ENCODE measurements around the gene DUSP5.
"Not testable (repeated sequence)": the region's sequence is repeated elsewhere in the genome, so short reads cannot be mapped to it uniquely, and the experiment has no call there.

Gene DUSP5

GRCh38 chr10:110497438-110498086 lies at the start of gene DUSP5:
TSS of gene DUSP5 (plus strand) at chr10:110497907. CDS start at chr10:110498122, 215 bp downstream.
- DNase-seq = peak; percentile 97

GRCh38 chr10:110448682-110449418 lies 48.9 kb upstream of the DUSP5 start:
- DNase-seq = no peak

DNA sequence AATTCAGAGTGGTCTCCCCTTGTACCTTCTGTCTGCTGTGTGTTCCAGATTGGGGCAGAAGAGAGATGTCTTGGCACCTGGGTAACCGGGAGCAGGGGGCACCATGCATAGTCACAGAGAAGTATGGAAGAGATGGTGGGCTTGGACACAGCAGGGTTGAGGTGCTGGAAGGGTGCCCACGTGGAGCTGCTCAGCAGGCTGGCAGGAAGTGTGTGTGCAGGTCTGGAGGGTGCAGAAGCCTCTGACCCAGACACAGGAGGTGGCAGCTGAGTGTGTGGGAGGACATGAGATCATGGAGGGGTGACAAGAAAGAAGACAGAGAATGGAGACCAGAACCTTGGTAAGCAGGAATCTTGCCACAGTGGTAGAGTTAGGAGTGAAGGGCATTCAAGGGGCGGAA lies 42.3 kb upstream of the DUSP5 start:
- DNase-seq = peak; percentile 6

DNA sequence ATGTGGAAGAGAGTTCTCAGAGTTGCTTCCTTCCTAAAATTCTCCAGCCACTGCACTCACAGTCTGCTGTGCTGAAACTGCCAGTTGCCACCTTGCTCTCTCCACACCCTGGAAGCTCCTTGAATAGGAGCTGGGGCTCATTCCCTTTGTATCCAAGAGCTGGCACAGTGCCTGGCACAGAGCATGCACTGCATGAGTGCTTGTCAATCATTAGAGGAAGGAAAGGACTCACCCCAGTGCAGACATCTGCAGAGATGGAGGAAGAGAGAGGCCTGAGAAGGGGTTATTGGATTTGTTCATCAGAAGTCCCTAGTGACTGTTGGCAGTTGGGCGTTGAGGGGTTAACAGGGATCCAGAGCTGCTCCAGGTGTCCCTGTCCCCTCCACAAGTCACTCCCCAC lies 41.7 kb upstream of the DUSP5 start:
- DNase-seq = no peak

DNA sequence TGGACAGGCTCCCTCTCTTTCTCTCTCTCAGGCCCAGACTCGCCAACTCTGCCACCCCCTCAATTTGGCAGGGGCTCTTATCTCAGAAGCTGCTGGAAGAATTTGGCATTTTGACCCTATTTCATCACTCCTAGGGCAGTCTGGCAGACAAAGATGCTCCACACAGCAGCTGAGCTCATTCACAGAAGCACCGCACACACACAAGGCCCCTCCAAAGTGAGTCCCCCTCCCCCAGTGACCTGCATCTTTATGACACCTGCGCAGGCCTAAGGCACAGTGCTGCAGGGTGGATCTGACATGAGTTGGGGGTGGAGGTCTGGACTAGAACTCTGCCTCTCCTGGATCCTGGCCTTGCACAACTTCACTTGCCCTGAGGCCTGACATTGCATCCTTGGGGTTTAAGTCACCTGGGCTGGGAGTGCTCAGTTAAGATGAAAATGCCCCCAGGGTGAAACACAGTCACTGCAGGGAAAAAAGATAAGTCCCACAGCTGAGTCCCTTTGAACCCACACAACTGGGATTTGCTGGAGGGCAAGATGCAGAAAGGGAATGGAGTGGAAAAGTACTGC lies 41.1 kb upstream of the DUSP5 start:
- no peak for DNase-seq

GRCh38 chr10:110457851-110458250 lies 39.9 kb upstream of the DUSP5 start:
- DNase-seq = no peak

DNA sequence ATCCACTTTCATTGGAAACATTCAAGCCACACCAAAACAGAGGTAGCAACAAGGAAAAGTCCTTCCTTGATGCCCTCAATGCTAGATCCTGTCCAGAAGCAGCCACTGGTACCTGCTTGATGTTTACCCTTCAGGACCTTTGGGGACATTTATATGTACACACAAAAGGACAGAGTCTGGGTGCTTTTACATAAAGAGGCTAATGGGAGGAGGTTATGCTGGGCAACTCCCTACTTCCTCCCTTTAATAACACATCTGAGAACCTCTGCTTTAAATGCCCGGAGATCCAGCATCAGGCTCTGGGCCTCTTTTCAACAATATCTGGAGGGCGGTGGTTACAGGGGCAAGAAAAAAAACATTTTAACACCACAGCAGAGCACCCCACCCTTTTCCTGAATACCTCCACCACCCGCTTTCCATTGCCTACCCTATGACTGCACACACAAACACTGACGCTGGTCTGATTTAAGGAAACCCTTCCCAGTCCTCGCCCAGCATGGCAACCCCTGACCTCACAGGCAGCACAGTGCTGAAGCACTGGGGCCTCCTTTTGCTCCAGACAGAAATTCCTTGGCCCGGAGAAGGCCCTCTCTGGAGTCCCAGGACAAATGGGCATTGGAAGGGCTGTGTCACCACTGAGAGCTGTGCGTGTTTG lies 39.3 kb upstream of the DUSP5 start:
- DNase-seq = peak; percentile 23

DNA sequence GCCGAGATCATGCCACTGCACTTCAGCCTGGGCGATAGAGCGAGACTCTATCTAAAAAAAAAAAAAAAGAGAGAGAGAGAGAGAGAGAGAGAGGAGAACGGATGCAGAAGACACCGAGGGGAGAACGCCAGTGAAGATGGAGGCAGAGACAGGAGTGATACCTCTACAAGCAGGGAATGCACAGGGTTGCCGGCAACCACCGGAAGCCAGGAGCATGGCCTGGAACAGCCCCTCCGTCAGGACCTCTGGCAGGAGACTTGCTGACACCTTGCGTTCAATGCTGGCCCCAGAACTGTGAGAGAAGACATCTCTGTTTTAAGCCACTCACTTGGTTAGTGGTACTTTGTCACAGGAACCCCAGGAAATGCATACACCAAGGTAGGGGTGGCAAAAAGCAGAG lies 38.1 kb upstream of the DUSP5 start:
- no peak for DNase-seq

DNA sequence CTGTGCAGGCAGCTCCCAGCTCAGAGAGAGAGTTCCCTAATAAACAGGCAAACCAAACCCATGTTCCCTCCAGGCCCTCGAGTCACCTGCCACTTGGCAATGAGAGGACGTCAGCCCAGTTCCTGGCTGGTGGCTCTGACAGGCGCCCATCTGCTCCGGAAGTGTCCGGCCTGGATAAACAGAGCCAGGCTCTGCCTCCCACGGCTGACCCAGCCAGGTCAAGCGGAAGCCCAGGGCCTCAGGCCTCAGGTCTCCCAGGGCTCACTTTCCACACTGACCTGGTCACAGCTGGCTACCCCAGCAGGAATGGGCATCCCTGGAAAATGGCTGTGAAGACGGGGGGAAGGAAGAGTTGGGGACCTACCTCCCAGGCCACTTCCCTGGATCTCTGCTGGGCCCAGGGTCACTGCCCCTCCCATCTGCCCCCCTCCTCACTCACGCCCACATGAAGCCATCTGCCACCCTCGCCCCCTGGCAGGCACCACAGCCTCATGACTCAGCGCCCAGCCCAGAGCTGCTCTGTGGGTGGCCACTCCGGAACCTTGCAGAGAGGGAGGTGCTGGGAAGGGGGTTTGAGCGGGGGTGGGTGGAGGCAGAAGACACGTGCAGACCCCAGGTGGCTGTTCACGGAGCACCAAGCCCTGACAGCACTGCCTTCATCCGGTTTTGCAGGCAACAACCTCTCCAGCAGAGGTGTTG lies 37.4 kb upstream of the DUSP5 start:
- peak; percentile 36 for DNase-seq

DNA sequence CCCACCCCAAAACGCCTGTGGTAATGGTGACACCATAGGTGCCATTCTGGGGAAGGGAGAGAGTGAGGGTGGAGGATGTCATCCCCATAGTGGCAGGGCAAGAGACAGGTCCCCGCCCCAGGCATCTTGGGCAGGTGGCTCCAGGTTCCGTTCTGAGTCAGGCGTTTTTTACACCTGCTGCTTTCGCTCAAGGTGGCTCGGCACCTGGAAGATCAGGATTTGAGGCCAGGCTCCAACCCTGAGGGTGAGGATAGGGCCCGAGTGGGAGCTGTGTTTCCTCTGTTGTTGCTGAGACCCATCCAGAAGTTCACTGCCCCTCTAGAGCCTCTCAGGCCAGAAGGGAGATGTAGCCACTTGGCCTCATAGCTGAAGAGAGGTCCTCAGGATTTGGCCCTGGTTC lies 36.6 kb upstream of the DUSP5 start:
- no peak for DNase-seq

- DNase-seq = no peak
Observed at GRCh38 chr10:110461530-110461929, 36.2 kb upstream of the DUSP5 start.

- DNase-seq = no peak
Observed at GRCh38 chr10:110462166-110463095, 35.3 kb upstream of the DUSP5 start.

- DNase-seq = not testable (repeated sequence)
Observed at GRCh38 chr10:110468258-110468657, 29.4 kb upstream of the DUSP5 start.

- DNase-seq = not testable (repeated sequence)
Observed at GRCh38 chr10:110470541-110470940, 27.2 kb upstream of the DUSP5 start.

DNA sequence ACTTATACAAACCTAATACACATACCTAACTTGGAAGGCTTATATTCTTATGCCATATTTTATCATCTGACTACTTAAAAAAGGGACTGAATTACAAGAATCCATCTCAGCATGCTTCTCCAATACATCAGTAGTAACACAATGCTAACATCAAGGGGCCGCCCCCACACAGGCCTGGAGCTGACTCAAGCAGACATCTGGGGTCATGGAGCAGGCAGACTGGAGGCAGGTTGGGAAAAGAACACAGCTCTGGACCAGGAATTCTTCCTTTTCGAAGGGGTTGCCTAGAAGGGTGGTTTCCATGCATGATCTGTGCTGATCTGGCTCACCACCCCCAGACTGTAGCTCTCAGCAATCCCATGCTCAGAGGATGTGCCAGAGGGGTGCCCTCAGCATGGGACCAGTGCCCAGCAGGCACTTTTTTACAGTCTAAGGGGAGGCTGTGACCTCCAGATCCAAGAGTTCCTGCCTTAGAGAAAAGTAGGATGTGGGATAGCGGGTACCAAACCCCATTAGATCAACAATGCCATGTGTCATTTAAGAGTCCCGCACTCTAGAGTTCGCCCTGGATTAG lies 26.1 kb upstream of the DUSP5 start:
- no peak for DNase-seq

DNA sequence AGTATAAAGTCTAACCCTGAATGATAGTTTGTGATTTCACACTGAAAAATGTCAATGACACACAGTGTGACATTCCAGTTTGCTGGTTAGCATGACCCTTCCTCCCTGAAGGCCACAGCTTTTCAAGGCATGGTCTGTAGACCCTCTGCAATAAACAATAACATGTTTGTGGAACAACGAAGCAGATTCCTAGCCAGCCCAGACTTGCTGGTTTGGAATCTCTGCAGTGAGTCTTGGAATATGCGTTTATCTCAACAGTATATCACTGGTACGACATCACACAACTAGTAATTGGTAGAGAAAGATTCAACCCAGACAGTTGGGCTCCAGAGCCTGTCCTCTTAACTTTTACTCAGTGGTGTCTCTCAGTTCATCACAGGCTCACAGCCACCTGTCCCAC lies 23.7 kb upstream of the DUSP5 start:
- DNase-seq = no peak

DNA sequence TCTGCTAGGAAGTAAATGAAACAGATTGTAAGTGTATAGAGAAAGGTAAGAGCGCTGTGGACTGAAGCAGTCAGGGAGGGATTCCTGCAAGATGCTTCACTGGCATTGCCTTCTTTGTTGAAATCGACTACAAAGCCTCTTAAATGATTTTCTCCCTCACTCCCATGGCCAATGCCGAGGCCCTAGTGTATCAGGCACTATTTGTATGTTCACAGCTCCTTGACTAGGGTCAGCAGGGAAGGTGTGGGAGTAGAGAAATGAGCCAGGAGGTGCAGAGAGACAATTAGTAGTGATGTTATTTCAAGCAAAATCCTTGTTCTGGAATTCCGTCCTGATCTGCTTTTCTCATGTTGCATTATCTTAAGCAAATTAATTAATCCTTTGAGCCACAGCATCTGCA lies 22.9 kb upstream of the DUSP5 start:
- DNase-seq = no peak

- DNase-seq = no peak
Observed at GRCh38 chr10:110475722-110476515, 21.8 kb upstream of the DUSP5 start.

DNA sequence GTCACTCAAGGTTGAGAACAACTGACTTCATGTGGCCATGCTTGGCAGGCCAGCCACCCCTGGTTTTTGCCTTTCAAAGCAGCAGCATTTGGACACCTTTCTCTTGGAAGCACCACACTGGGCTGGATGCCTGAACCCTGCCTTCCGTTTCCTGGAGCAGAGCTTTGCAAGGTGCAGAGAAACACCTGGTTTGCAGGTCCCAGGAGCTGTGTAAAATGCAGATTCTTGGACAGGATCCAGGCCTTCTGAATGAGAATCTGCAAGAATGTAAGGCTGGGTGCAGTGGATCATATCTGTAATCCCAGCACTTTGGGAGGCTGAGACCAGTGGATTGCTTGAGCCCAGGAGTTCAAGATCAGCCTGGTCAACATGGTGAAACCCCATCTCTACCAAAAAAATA lies 18.0 kb upstream of the DUSP5 start:
- no peak for DNase-seq

DNA sequence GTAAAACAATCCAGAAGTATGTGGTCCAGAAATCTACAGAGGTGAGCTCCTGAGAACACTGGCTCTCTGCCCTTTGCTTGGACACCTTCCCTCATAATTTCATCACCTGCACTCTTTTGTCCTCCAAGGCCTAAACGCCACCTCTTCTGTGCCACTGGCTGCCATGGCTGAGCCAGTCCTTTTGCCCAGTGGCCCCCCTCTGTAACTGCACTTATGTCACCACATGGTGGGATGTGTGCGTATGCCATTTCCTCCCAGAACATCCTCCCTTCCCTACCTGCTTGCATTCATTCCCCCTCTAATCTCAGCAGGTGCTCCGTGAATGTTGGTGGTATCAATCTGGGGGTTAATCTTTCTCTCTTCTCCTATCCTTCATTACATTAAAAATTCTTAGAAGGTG lies 17.3 kb upstream of the DUSP5 start:
- no peak for DNase-seq

- DNase-seq = no peak
Observed at GRCh38 chr10:110481919-110482318, 15.8 kb upstream of the DUSP5 start.
